T-helper 1 cell treated with Interleukin-12 subunit alpha and Interleukin-12 subunit beta and Interleukin-4 antibody, amounts not matched to agents 30 μg/mL and 1 μg/mL, for 36 hours (primary cell): ENCODE measurements around the gene PLAC9.

Experiments used
- H3K27ac Mint-ChIP-seq: one replicate; pipeline ENCODE4 v1.8.0; 2021; ENCODE audit warnings: mild to moderate bottlenecking, mixed read lengths
- H3K27me3 Mint-ChIP-seq: one replicate; pipeline ENCODE4 v1.8.0; 2021; ENCODE audit warnings: low read depth, mixed read lengths
- H3K36me3 Mint-ChIP-seq: one replicate; pipeline ENCODE4 v1.8.0; 2021; ENCODE audit warnings: low read depth, mixed read lengths
- H3K4me1 Mint-ChIP-seq: one replicate; pipeline ENCODE4 v1.8.0; 2021; ENCODE audit warnings: low read depth, mixed read lengths
- H3K4me3 Mint-ChIP-seq: one replicate; pipeline ENCODE4 v1.8.0; 2021; ENCODE audit warnings: mild to moderate bottlenecking, moderate library complexity, mixed read lengths
- H3K9me3 Mint-ChIP-seq: one replicate; pipeline ENCODE4 v1.8.0; 2021; ENCODE audit warnings: mixed read lengths

PLAC9 gene

GRCh38 chr10:80161321-80162083 lies 29.0 kb downstream of the PLAC9 start:
- Mint-ChIP-seq H3K27me3 (no peaks in the 10 kb centered on the region), H3K4me3 (no peak overlapping the region), H3K27ac (no peak overlapping the region), H3K36me3 (peaks cover 67% of the 10 kb centered on the region), H3K4me1 (peaks cover 16% of the 10 kb centered on the region), H3K9me3 (no peaks in the 10 kb centered on the region)

GRCh38 chr10:80163741-80164341 lies 31.3 kb downstream of the PLAC9 start:
- Mint-ChIP-seq H3K36me3 (peaks cover 50% of the 10 kb centered on the region), H3K27me3 (no peaks in the 10 kb centered on the region), H3K4me3 (no peak overlapping the region), H3K9me3 (no peaks in the 10 kb centered on the region), H3K27ac (no peak overlapping the region), H3K4me1 (peaks cover 15% of the 10 kb centered on the region)

DNA sequence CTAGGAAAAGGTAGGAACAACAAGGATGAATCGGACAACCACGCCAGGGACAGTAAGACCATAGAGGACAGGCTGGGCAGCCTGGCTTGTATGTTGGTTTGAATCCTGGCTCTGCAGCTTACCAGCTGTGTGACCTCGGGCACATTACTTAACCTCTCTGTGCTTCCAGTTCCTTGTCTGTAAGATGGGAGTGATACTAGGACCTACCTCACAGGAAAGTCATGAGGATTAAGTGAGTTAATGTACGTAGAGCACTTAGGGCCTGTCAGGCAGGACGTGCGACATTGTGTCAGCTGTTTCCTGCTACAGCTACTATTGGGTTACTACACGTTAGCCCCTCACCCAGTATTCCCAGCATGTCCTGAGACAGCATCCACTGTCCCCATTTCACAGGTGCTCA lies 32.1 kb downstream of the PLAC9 start:
- H3K36me3 Mint-ChIP-seq: peaks cover 45% of the 10 kb centered on the region
- H3K27ac Mint-ChIP-seq: no peak overlapping the region
- no peak overlapping the region for H3K4me3 Mint-ChIP-seq
- H3K4me1 Mint-ChIP-seq: peaks cover 9% of the 10 kb centered on the region
- H3K9me3 Mint-ChIP-seq: no peaks in the 10 kb centered on the region
- no peaks in the 10 kb centered on the region for H3K27me3 Mint-ChIP-seq

DNA sequence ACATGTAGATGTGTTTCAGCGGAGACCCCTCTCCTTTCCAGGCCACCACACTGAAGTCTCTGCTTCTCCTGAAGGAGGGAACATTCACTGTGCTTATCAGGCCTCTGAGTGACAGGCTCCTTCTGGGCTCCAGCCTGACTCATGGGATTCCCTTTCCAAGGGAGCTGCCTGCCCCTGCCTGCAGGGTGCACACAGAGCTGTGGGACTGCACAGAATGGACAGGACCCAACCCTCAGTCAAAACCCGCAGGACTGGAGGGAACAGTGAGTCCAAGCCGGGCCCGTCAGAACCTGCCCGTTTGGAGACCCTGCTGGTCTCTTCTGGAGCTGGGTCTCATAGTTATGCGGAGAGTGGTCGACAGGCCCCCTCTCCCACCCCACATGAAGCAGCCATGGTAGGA lies 32.6 kb downstream of the PLAC9 start:
- H3K4me1 Mint-ChIP-seq: peaks cover 11% of the 10 kb centered on the region
- no peak overlapping the region for H3K4me3 Mint-ChIP-seq
- peaks cover 46% of the 10 kb centered on the region for H3K36me3 Mint-ChIP-seq
- H3K27me3 Mint-ChIP-seq: no peaks in the 10 kb centered on the region
- no peaks in the 10 kb centered on the region for H3K9me3 Mint-ChIP-seq
- no peak overlapping the region for H3K27ac Mint-ChIP-seq

DNA sequence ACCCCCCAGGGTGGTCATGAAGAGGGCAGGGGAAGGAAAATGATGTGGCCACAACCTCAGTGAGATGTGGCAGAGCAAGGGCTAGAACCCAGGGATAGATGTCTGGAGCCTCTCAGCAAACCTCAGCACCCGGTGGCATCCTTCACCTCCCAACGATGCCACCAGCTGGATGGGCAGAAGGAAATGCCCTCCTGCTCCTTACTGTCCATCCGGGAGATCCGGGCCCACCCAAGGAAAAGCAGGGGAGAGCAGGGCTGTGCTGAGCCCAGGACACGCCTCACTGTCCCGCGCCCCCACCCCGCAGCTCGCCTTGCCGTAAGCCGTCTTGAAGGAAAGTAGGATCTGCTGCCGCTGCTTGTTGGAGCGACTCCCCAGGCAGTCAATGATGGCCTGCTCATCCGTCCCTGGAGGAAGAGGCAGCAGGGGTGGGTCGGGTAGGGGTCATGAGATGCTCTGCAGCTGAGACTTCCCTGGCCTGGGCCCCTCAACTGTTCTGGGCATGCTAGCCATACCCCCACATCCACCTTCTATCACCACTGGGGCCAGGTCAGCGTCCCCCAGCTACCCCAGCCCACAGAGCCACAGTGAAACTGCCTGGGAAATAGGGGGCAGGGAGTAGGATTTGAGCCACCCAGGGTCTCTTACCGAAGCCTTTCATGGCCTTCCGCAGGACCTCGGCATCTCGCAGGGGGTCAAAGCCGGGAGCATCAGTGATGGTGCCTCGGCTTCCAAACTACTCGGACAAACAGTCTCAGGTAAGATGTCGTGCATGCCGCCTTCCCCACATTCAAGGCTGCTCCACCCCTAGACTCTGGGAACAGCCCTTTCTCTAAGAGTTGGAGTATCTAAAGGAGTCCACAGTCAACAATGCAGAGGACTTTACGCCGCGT lies 34.3 kb downstream of the PLAC9 start:
- Mint-ChIP-seq H3K36me3 (peaks cover 34% of the 10 kb centered on the region), H3K9me3 (no peaks in the 10 kb centered on the region), H3K27me3 (no peaks in the 10 kb centered on the region), H3K4me3 (no peak overlapping the region), H3K27ac (no peak overlapping the region), H3K4me1 (peaks cover 12% of the 10 kb centered on the region)

DNA sequence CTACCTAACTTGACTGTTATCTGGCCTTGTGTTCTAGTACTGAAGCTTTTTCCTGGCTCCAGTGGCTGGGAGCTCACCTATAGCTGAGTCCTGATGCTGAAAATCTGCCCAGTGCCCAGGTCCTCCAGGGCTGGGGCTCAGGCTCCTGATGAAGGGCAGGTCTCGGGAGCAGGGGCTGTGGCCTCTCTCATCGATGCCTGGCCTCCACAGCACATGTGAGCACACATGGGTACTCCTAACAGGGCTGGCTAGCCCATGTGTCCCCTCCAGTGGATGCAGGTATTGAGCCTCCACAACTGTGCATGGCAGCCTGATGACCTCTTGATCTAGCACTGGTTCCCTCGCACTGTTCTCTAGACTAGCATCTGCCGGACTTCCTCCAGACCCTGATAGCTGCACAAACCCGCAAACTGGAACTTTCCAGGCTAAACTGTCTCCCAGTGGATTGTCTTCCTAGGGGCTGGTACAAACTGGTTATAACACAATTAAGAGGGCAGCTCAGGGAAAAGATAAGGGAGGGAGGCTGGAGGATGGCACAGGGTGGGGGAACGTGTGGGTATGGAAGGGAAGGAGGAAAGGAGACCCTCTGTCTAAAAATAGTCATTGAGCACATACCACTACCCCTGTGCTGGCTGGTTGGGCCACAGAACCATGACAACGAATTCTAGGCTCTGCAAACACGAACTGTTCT lies 35.1 kb downstream of the PLAC9 start:
- Mint-ChIP-seq H3K27ac (no peak overlapping the region), H3K4me3 (no peak overlapping the region), H3K36me3 (peaks cover 29% of the 10 kb centered on the region), H3K27me3 (no peaks in the 10 kb centered on the region), H3K9me3 (no peaks in the 10 kb centered on the region), H3K4me1 (peaks cover 12% of the 10 kb centered on the region)

- Mint-ChIP-seq H3K27ac (no peak overlapping the region), H3K27me3 (no peaks in the 10 kb centered on the region), H3K9me3 (no peaks in the 10 kb centered on the region), H3K4me3 (no peak overlapping the region), H3K36me3 (peaks cover 24% of the 10 kb centered on the region), H3K4me1 (peaks cover 14% of the 10 kb centered on the region)
Measured at GRCh38 chr10:80168162-80168511, 35.6 kb downstream of the PLAC9 start.

DNA sequence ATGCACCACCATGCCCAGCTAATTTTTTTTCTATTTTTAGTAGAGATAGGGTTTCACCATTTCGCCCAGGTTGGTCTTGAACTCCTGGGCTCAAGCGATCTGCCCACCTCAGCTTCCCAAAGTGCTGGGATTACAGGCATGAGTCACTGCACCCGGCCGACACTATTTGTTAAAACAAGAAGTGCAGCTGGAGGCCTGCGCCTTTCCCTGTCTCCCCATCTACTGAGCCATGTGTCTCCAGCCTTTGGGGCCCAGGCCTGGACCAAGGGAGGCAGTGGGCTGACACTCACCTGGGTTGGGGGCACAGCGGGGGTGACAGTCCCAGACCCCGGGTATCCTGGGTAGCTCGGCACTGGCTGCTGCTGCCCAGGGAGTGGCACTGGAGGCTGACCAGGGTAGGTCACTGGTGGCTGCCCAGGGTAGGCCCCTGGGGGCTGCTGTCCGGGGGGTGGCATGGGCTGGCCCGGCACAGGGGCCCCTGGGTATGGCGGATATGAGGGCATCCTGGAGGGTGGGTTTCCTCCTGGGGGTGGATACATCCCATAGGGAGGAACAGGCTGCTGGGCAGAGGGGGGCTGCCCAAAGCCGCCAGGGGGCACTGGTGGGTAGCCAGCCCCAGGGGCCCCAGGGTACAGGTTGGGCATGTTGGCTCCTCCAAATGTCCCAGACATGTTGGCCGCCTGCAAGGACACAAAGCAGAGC lies 36.3 kb downstream of the PLAC9 start:
- no peak overlapping the region for H3K27ac Mint-ChIP-seq
- peaks cover 16% of the 10 kb centered on the region for H3K4me1 Mint-ChIP-seq
- no peaks in the 10 kb centered on the region for H3K27me3 Mint-ChIP-seq
- no peak overlapping the region for H3K4me3 Mint-ChIP-seq
- H3K9me3 Mint-ChIP-seq: no peaks in the 10 kb centered on the region
- peaks cover 17% of the 10 kb centered on the region for H3K36me3 Mint-ChIP-seq

GRCh38 chr10:80170026-80170425 lies 37.5 kb downstream of the PLAC9 start:
- Mint-ChIP-seq H3K9me3 (no peaks in the 10 kb centered on the region), H3K36me3 (peaks cover 11% of the 10 kb centered on the region), H3K27ac (peak overlapping the region; percentile 16), H3K4me3 (no peak overlapping the region), H3K4me1 (peaks cover 16% of the 10 kb centered on the region), H3K27me3 (no peaks in the 10 kb centered on the region)

- Mint-ChIP-seq H3K27me3 (no peaks in the 10 kb centered on the region), H3K9me3 (no peaks in the 10 kb centered on the region), H3K4me1 (peaks cover 15% of the 10 kb centered on the region), H3K27ac (no peak overlapping the region), H3K36me3 (peaks cover 11% of the 10 kb centered on the region), H3K4me3 (no peak overlapping the region)
Measured at GRCh38 chr10:80170641-80171040, 38.1 kb downstream of the PLAC9 start.

- H3K4me3 Mint-ChIP-seq: no peak overlapping the region
- peak overlapping the region; percentile 15 for H3K27ac Mint-ChIP-seq
- no peaks in the 10 kb centered on the region for H3K9me3 Mint-ChIP-seq
Measured at GRCh38 chr10:80171248-80171660, 38.7 kb downstream of the PLAC9 start.

GRCh38 chr10:80172896-80173295 lies 40.4 kb downstream of the PLAC9 start:
- H3K4me3 Mint-ChIP-seq: no peak overlapping the region
- peaks cover 15% of the 10 kb centered on the region for H3K4me1 Mint-ChIP-seq
- H3K36me3 Mint-ChIP-seq: peaks cover 5% of the 10 kb centered on the region
- H3K27me3 Mint-ChIP-seq: no peaks in the 10 kb centered on the region
- H3K9me3 Mint-ChIP-seq: no peaks in the 10 kb centered on the region
- no peak overlapping the region for H3K27ac Mint-ChIP-seq

More at GRCh38 chr10:80171248-80171660, 38.7 kb downstream of the PLAC9 start:
- Mint-ChIP-seq H3K4me1 (peaks cover 11% of the 10 kb centered on the region), H3K36me3 (peaks cover 8% of the 10 kb centered on the region), H3K27me3 (no peaks in the 10 kb centered on the region)

GRCh38 chr10:80173466-80173865 lies 40.9 kb downstream of the PLAC9 start:
- H3K4me3 Mint-ChIP-seq: no peak overlapping the region
- H3K27ac Mint-ChIP-seq: no peak overlapping the region
- peaks cover 15% of the 10 kb centered on the region for H3K4me1 Mint-ChIP-seq
- no peaks in the 10 kb centered on the region for H3K9me3 Mint-ChIP-seq
- H3K27me3 Mint-ChIP-seq: no peaks in the 10 kb centered on the region
- peaks cover 5% of the 10 kb centered on the region for H3K36me3 Mint-ChIP-seq
